ENCODE results near the gene NCOA1. TPM values are rescaled to one million over a fixed set of nuclear protein-coding genes. Genes with fewer than 3 reads are reported as not detected.

Gene NCOA1
- polyA plus RNA-seq, 1 of the 3 experiments (the other 2 are of a cell fraction), result 10.7 TPM

- DNase-seq, result no peak
- H3K9me3 ChIP-seq, result no peaks in the 10 kb centered on the region
- peak overlapping the region in 1 of 2 experiments; percentile 71; a peak in 3 of 4 replicates for H3K27ac ChIP-seq (ENCODE audit: low read depth in 2 of 2, low read length in 1 of 2)
- no peaks in the 10 kb centered on the region for H4K20me1 ChIP-seq (ENCODE audit: insufficient read depth)
- ChIA-PET CTCF (interaction anchor here (1.2 to 12.4 kb wide), 2 partner anchors 10 to 394 kb away, joined by 3 to 132 read pairs; no protein-coding TSS in a partner anchor), POLR2A (no interaction called here)
- no peak overlapping the region for H3K4me3 ChIP-seq (ENCODE audit: low read depth in 2 of 2, low read length in 1 of 2)
- H3K9me2 ChIP-seq, result no peaks in the 10 kb centered on the region
- H3F3A ChIP-seq (replicated peaks; ENCODE audit: insufficient read depth), result peaks cover 9% of the 10 kb centered on the region
- peaks cover 49 to 58% of the 10 kb centered on the region in 2 experiments for H3K36me3 ChIP-seq (replicated peaks in 1 of 2; ENCODE audit: control insufficient read depth in 1 of 2, insufficient read depth in 2 of 2, low read length in 1 of 2)
- H3K79me2 ChIP-seq (ENCODE audit: insufficient read depth), result peaks cover 53% of the 10 kb centered on the region
- H3K9ac ChIP-seq, result no peak overlapping the region
- H3K27me3 ChIP-seq (ENCODE audit: insufficient read depth), result no peaks in the 10 kb centered on the region
- 0 out of 2 replicates have a peak overlapping the region, but pooled peaks have one; percentile 1 for H3K4me2 ChIP-seq
- H2AFZ ChIP-seq (ENCODE audit: low read depth), result no peak overlapping the region; the same call in 1 of the 2 replicates
- 85% methylated on average over 6 of the region's 6 CpGs for WGBS (ENCODE audit: low lambda C conversion rate)
- TF ChIP-seq MXI1 (IDR thresholded peaks at IDR 0.05; ENCODE audit: low read depth, low read length), result no peak
- TF ChIP-seq USF1 (IDR thresholded peaks at IDR 0.05; ENCODE audit: borderline replicate concordance, low read depth), result no peak
- TF ChIP-seq SMC3 (IDR thresholded peaks at IDR 0.05; ENCODE audit: low read depth, low read length), result no peak
- TF ChIP-seq RCOR1 (IDR thresholded peaks at IDR 0.05; ENCODE audit: low read length), result no peak
- TF ChIP-seq, protein P1, sequence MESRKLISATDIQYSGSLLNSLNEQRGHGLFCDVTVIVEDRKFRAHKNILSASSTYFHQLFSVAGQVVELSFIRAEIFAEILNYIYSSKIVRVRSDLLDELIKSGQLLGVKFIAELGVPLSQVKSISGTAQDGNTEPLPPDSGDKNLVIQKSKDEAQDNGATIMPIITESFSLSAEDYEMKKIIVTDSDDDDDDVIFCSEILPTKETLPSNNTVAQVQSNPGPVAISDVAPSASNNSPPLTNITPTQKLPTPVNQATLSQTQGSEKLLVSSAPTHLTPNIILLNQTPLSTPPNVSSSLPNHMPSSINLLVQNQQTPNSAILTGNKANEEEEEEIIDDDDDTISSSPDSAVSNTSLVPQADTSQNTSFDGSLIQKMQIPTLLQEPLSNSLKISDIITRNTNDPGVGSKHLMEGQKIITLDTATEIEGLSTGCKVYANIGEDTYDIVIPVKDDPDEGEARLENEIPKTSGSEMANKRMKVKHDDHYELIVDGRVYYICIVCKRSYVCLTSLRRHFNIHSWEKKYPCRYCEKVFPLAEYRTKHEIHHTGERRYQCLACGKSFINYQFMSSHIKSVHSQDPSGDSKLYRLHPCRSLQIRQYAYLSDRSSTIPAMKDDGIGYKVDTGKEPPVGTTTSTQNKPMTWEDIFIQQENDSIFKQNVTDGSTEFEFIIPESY (IDR thresholded peaks at IDR 0.05; ENCODE audit: borderline replicate concordance, low read depth), result no peak
- H3K4me1 ChIP-seq (ENCODE audit: control insufficient read depth in 1 of 2, insufficient read depth in 2 of 2, low read depth in 1 of 2, low read length in 1 of 2), result peaks cover 4 to 15% of the 10 kb centered on the region in 2 experiments; a peak in 2 of 4 replicates
Observed at GRCh38 chr2:24816404-24816803, 325.4 kb downstream of the NCOA1 start.

DNA sequence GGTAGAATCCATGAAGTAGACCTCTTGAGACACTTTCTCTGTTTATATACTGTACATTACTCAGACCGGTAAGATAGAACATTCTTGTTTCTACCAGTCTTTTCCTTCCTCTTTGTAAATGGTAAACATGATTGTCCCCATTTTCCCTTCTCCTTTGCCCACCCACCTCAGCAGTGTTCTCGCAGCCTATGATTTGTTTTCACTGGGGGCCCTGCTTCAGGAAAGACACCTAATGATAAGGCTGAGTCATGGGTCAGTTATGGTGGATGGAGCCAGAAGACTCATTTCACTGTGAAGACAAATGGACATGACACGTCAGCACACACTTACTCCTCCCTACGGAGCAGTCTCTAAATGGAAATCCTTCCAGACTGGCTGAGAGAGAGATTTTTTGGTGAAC, 325.8 kb downstream of the NCOA1 start:
- peak overlapping the region; percentile 5; the same call in 1 of the 2 replicates for H3K9ac ChIP-seq
- peaks cover 48% of the 10 kb centered on the region for H3K79me2 ChIP-seq (ENCODE audit: insufficient read depth)
- H3K4me2 ChIP-seq, result peak overlapping the region; percentile 1
- no peak overlapping the region for H3K4me3 ChIP-seq (ENCODE audit: low read depth in 2 of 2, low read length in 1 of 2)
- H2AFZ ChIP-seq (ENCODE audit: low read depth), result no peak overlapping the region; the same call in 1 of the 2 replicates
- peak; percentile 21 for DNase-seq
- H3F3A ChIP-seq (replicated peaks; ENCODE audit: insufficient read depth), result peaks cover 9% of the 10 kb centered on the region
- ChIA-PET CTCF (interaction anchor here (0.8 to 12.4 kb wide), 2 partner anchors 10 to 18 kb away, joined by 3 to 132 read pairs; no protein-coding TSS in a partner anchor), POLR2A (interaction anchor here (0.6 kb wide), 1 partner anchor 868 kb away, joined by 3 read pairs; no protein-coding TSS in a partner anchor)
- H4K20me1 ChIP-seq (ENCODE audit: insufficient read depth), result no peaks in the 10 kb centered on the region
- peak overlapping the region in 1 of 2 experiments; percentile 71; a peak in 3 of 4 replicates for H3K27ac ChIP-seq (ENCODE audit: low read depth in 2 of 2, low read length in 1 of 2)
- WGBS (ENCODE audit: low lambda C conversion rate), result 30% methylated on average over 4 of the region's 4 CpGs
- peaks cover 4 to 15% of the 10 kb centered on the region in 2 experiments; a peak in 2 of 4 replicates for H3K4me1 ChIP-seq (ENCODE audit: control insufficient read depth in 1 of 2, insufficient read depth in 2 of 2, low read depth in 1 of 2, low read length in 1 of 2)
- H3K27me3 ChIP-seq (ENCODE audit: insufficient read depth), result no peaks in the 10 kb centered on the region
- H3K9me2 ChIP-seq, result no peaks in the 10 kb centered on the region
- H3K36me3 ChIP-seq (replicated peaks in 1 of 2; ENCODE audit: control insufficient read depth in 1 of 2, insufficient read depth in 2 of 2, low read length in 1 of 2), result peaks cover 49 to 61% of the 10 kb centered on the region in 2 experiments
- H3K9me3 ChIP-seq, result no peaks in the 10 kb centered on the region
- TF ChIP-seq GABPA (IDR thresholded peaks at IDR 0.05; ENCODE audit: low read depth) (no peak), TCF12 (IDR thresholded peaks at IDR 0.05) (peak; percentile 68), FOSL2 (IDR thresholded peaks at IDR 0.05; ENCODE audit: borderline replicate concordance, low read depth) (peak; percentile 78; the same call in 1 of the 2 replicates), ELF1 (IDR thresholded peaks at IDR 0.05) (no peak), CHD2 (IDR thresholded peaks at IDR 0.05; ENCODE audit: low read length, partially characterized antibody) (no peak), FOXM1 (IDR thresholded peaks at IDR 0.05; ENCODE audit: low read depth) (no peak), RFX5 (IDR thresholded peaks at IDR 0.05; ENCODE audit: low read length) (no peak), MXI1 (IDR thresholded peaks at IDR 0.05; ENCODE audit: low read depth, low read length) (no peak), EZH2phosphoT487 (IDR thresholded peaks at IDR 0.05; ENCODE audit: borderline replicate concordance, low read depth) (no peak), TAF1 (IDR thresholded peaks at IDR 0.05; ENCODE audit: borderline replicate concordance, low read depth, low read length) (no peak), FOXJ3 (CRISPR knock-in tag; IDR thresholded peaks at IDR 0.05) (no peak), POLR2AphosphoS5 (IDR thresholded peaks at IDR 0.05; ENCODE audit: low read depth, low read length) (peak; percentile 44; the same call in 1 of the 2 replicates), SIN3A (IDR thresholded peaks at IDR 0.05; ENCODE audit: borderline replicate concordance, low read depth, low read length) (no peak), NFIC (IDR thresholded peaks at IDR 0.05; ENCODE audit: borderline replicate concordance) (peak; percentile 59; the same call in 1 of the 2 replicates), USF1 (IDR thresholded peaks at IDR 0.05; ENCODE audit: borderline replicate concordance, low read depth) (no peak), JUND (IDR thresholded peaks at IDR 0.05) (peak; percentile 82)
- TF ChIP-seq, protein P1 (IDR thresholded peaks at IDR 0.05; ENCODE audit: borderline replicate concordance, low read depth), result no peak
- TF ChIP-seq, protein P2, sequence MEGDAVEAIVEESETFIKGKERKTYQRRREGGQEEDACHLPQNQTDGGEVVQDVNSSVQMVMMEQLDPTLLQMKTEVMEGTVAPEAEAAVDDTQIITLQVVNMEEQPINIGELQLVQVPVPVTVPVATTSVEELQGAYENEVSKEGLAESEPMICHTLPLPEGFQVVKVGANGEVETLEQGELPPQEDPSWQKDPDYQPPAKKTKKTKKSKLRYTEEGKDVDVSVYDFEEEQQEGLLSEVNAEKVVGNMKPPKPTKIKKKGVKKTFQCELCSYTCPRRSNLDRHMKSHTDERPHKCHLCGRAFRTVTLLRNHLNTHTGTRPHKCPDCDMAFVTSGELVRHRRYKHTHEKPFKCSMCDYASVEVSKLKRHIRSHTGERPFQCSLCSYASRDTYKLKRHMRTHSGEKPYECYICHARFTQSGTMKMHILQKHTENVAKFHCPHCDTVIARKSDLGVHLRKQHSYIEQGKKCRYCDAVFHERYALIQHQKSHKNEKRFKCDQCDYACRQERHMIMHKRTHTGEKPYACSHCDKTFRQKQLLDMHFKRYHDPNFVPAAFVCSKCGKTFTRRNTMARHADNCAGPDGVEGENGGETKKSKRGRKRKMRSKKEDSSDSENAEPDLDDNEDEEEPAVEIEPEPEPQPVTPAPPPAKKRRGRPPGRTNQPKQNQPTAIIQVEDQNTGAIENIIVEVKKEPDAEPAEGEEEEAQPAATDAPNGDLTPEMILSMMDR (IDR thresholded peaks at IDR 0.05), result no peak
